NCI-H128 (cell line): ENCODE measurements around the gene UGT1A7.
"Not testable (repeated sequence)": the region's sequence is repeated elsewhere in the genome, so short reads cannot be mapped to it uniquely, and the experiment has no call there.

ENCODE experiments used
- DNase-seq: peaks from one replicate; lab custom pipeline; 2025; ENCODE audit not compliant: unreplicated experiment; lab: John Stamatoyannopoulos, UW

Gene UGT1A7

GRCh38 chr2:233712611-233713261 is 31.0 kb downstream of the UGT1A7 start, which contains the start of gene UGT1A5:
Gene UGT1A5 (plus strand): TSS chr2:233712907. CDS start chr2:233712992, 85 bp downstream.
- no peak for DNase-seq

DNA sequence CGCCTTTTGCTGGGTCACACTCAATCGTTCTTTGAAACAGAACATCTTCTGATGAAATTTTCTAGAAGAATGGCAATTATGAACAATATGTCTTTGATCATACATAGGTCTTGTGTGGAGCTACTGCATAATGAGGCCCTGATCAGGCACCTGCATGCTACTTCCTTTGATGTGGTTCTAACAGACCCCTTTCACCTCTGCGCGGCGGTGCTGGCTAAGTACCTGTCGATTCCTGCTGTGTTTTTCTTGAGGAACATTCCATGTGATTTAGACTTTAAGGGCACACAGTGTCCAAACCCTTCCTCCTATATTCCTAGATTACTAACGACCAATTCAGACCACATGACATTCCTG is 31.5 kb downstream of the UGT1A7 start:
- DNase-seq, result no peak

- DNase-seq, result no peak
Observed at GRCh38 chr2:233714121-233714520, 32.4 kb downstream of the UGT1A7 start.

DNA sequence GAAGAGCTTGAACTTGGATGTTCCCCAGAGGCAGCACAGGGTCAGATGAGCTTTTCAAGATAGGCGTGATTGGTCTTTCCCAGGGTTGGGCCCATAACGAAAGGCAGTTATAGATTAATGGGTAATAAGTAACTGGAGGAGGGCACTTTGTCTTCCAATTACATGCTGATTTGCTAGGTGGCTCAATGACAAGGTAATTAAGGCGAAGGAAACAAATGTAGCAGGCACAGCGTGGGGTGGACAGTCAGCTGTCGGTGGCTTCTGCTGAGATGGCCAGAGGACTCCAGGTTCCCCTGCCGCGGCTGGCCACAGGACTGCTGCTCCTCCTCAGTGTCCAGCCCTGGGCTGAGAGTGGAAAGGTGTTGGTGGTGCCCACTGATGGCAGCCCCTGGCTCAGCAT is 36.9 kb downstream of the UGT1A7 start, which contains the start of gene UGT1A4:
UGT1A4 (plus strand) TSS at position 185 of the 400 bp plus-strand sequence; CDS start at position 270, 85 bp downstream.
- no peak for DNase-seq

GRCh38 chr2:233728723-233729301 is 47.1 kb downstream of the UGT1A7 start, which contains the start of gene UGT1A3:
Gene UGT1A3 (plus strand): TSS chr2:233729042. CDS start chr2:233729127, 85 bp downstream.
- DNase-seq, result no peak

- not testable (repeated sequence) for DNase-seq
Observed at GRCh38 chr2:233736868-233737653, 55.4 kb downstream of the UGT1A7 start.

DNA sequence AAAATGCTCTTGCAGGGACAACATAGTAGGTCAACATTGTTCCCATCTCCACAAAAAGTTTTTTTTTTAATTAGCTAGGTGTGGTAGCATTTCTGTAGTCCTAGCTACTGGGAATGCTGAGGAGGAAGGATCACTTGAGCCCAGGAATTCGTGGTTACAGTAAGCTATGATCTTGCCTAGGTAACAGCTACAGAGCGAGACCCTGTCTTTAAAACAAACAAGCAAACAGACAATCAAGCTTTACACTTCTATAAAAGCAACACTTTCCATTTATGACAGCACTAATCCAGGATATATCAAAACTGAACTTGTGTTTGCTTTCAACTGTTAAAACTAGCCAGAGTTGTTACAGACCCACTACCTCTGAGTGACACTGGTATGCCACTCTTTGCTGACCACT is 59.2 kb downstream of the UGT1A7 start:
- DNase-seq, result no peak

- DNase-seq, result no peak
Observed at GRCh38 chr2:233743464-233744259, 62.0 kb downstream of the UGT1A7 start.

- no peak for DNase-seq
Observed at GRCh38 chr2:233745073-233745755, 63.5 kb downstream of the UGT1A7 start.

DNA sequence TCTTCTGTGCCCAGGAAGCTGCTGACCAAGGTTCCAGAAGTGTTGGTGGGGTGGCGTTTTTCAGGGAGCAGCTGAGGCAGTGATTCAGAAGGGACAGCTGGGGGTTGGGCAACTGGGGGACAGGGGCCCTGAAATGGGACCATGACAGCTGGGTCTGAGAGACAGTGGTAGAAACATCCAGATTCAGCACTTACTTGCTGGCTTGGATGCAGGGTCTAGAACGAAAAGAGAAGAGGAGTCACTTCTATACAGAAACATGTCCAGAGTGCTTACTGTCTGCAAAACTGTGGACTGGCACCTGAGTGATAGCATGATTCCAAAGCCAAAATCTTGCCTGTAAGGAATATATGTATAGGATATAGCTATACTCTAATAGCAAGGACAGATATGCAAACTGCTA is 64.1 kb downstream of the UGT1A7 start:
- DNase-seq, result not testable (repeated sequence)

DNA sequence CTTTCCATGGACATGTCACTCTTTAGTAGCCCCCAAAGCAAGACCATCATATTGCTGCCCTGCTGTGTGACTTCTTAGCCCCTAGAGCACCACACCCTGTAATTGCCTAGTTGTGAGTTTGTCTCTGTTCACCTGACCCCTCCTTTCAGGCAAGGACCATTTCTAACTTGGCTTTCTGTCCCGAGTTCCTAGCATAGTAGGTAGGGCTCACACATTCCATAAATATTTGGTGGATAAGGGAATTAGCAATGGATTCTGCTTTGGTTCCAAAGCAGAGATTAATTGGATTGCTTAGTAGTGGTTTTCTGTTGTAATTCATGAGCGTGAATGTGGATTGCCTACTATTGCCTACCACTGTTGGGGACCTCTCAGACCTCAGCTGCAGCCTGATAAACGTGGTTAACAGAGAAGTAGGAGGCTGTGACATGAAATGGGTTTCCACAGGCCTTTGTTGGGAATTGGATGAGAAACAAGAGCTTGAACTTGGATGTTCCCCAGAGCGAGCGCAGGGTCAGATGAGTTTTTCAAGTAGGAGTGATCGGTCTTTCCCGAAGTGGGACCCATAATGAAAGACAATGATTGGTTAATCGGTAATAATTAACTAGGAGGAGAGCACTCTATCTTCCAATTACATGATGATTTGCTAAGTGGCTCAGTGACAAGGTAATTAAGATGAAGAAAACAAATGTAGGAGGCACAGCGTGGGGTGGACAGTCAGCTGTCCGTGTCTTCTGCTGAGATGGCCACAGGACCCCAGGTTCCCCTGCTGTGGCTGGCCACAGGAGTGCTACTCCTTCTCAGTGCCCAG is 65.0 kb downstream of the UGT1A7 start:
- DNase-seq, result no peak

DNA sequence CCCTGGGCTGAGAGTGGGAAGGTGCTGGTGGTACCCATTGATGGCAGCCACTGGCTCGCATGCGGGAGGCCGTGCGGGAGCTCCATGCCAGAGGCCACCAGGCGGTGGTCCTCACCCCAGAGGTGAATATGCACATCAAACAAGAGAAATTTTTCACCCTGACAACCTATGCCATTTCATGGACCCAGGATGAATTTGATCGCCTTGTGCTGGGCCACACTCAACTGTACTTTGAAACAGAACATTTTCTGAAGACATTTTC is 65.5 kb downstream of the UGT1A7 start:
- no peak for DNase-seq

DNA sequence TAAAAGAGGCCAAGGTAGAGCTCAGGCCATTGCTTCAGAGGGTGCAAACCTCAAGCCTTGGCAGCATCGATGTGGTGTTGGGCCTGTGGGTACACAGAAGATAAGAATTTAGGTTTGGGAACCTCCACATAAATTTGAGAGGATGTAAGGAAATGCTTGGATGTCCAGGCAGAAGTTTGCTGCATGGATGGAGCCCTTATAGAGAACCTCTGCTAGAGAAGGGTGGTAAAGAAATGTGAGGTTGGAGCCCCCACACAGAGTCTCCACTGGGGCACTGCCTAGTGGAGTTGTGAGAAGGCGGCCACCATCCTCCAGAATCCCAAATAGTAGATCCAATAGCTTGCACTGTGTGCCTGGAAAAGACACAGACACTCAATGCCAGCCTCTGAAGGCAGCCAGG is 69.0 kb downstream of the UGT1A7 start:
- not testable (repeated sequence) for DNase-seq

DNA sequence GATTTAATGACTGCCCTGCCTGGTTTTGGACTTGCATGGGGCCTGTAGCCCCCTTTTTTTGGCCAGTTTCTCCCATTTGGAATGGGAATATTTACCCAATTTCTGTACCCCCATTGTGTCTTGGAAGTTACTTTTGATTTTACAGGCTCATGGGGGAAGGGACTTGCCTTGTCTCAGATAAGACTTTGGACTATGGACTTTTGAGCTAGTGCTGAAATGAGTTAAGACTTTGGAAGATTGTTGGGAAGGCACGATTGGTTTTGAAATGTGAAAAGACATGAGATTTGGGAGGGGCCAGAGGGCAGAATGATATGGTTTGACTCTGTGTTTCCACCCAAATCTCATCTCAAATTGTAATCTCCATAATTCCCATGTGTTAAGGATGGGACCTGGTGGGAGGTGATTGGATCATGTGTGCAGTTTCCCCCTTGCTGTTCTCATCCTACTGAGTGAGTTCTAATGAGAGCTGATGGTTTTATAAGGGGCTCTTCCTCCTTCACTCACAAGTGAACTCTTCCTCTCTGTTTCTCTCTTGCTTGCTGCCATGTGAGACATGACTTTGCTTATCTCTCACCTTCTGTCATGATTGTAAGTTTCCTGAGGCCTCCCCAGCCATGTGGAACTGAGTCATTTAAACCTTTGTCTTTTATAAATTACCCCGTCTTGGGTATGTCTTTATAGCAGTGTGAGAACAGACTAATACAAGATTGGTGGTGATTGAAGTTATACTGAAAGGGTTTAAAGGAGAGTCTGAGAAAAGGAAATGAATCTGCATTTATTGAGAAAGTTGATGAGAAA is 69.7 kb downstream of the UGT1A7 start:
- not testable (repeated sequence) for DNase-seq

- DNase-seq, result no peak
Observed at GRCh38 chr2:233754872-233755611, 73.3 kb downstream of the UGT1A7 start.

GRCh38 chr2:233756429-233757081 is 74.9 kb downstream of the UGT1A7 start:
- no peak for DNase-seq

GRCh38 chr2:233758141-233758540 is 76.4 kb downstream of the UGT1A7 start:
- no peak for DNase-seq

DNA sequence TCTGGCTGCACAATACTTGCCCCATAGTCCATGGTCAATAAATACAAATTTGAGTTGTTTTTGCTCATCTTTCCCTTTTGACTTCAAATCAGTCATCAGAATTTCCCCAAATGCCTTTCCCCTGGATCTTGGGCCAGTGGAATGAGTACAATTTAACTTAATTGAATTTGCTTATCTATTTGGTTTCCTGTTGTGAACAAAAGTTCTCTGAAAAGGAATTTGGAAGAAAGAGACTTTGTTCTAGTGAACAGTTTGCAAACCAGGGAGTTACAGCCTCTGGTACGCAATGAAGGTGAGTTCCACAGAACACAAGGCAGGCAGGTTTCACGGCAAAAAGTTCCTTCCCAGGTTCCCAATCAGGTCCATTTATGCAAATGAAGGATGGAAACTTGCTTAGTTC is 77.1 kb downstream of the UGT1A7 start:
- no peak for DNase-seq
